GM23338 (cell line): ENCODE data around the gene MAN1B1. TPM values are rescaled to one million over a fixed set of nuclear protein-coding genes. Genes with fewer than 3 reads are reported as not detected.

Experiments used
- ATAC-seq: fragments of 200-7000 bp; cut with Tn5 transposase; 3 replicates; pipeline ENCODE4 v1.9.1; 2020
- DNase-seq: peaks from one replicate; pipeline ENCODE4 v3.0.0-alpha.2; 2015; ENCODE audit warnings: low spot score
- H2AFZ ChIP-seq: fragments of 200-600 bp; sonication (generic); 2 replicates; pipeline ENCODE4 v1.8.0; 2016; ENCODE audit warnings: antibody characterized with exemption, mild to moderate bottlenecking, moderate library complexity
- H3F3A ChIP-seq: fragments of 200-600 bp; sonication (generic); replicated peaks from 2 replicates; pipeline ENCODE4 v1.8.0; 2017; ENCODE audit warnings: antibody characterized with exemption, mixed run types, low read depth
- H3K27ac ChIP-seq: fragments of 200-600 bp; sonication (generic); 2 replicates; pipeline ENCODE4 v1.6.1; 2016; ENCODE audit warnings: low read depth
- H3K27me3 ChIP-seq: fragments of 200-600 bp; sonication (generic); 2 replicates; pipeline ENCODE4 v1.8.0; 2016; ENCODE audit warnings: mild to moderate bottlenecking, mixed run types, moderate library complexity; ENCODE audit not compliant: insufficient read depth
- H3K36me3 ChIP-seq: fragments of 200-600 bp; sonication (generic); 2 replicates; pipeline ENCODE4 v1.8.0; 2016; ENCODE audit warnings: mild to moderate bottlenecking; ENCODE audit not compliant: insufficient read depth
- H3K4me1 ChIP-seq: fragments of 200-600 bp; sonication (generic); 2 replicates; pipeline ENCODE4 v1.8.0; 2016; ENCODE audit warnings: mild to moderate bottlenecking, moderate library complexity; ENCODE audit not compliant: insufficient read depth
- H3K4me2 ChIP-seq: fragments of 200-600 bp; sonication (generic); 2 replicates; pipeline ENCODE4 v1.7.1; 2017; ENCODE audit warnings: mixed run types
- H3K4me3 ChIP-seq: fragments of 200-600 bp; sonication (generic); 2 replicates; pipeline ENCODE4 v1.6.1; 2016; ENCODE audit warnings: mixed run types
- H3K79me2 ChIP-seq: fragments of 200-600 bp; sonication (generic); replicated peaks from 2 replicates; pipeline ENCODE4 v1.8.0; 2017; ENCODE audit warnings: mild to moderate bottlenecking; ENCODE audit not compliant: insufficient read depth
- H3K9me2 ChIP-seq: fragments of 200-600 bp; sonication (generic); 2 replicates; pipeline ENCODE4 v1.8.0; 2017; ENCODE audit not compliant: insufficient read depth
- H4K20me1 ChIP-seq: fragments of 200-600 bp; sonication (generic); replicated peaks from 2 replicates; pipeline ENCODE4 v1.8.0; 2017; ENCODE audit warnings: mild to moderate bottlenecking; ENCODE audit not compliant: insufficient read depth
- H3K27ac Mint-ChIP-seq: 2 replicates; pipeline ENCODE4 v1.8.0; 2020; ENCODE audit warnings: inconsistent platforms, mild to moderate bottlenecking, moderate library complexity, mixed read lengths
- H3K27me3 Mint-ChIP-seq: 3 replicates; pipeline ENCODE4 v1.8.0; 2022; ENCODE audit warnings: low read depth, mild to moderate bottlenecking, moderate library complexity, mixed read lengths, inconsistent platforms; ENCODE audit not compliant: insufficient read depth, poor library complexity
- H3K36me3 Mint-ChIP-seq: 3 replicates; pipeline ENCODE4 v1.8.0; 2021; ENCODE audit warnings: low read depth, mild to moderate bottlenecking, inconsistent platforms, moderate library complexity, mixed read lengths
- H3K4me1 Mint-ChIP-seq: 3 replicates; pipeline ENCODE4 v1.8.0; 2020; ENCODE audit warnings: mild to moderate bottlenecking, inconsistent platforms, mixed read lengths
- H3K4me3 Mint-ChIP-seq: 3 replicates; pipeline ENCODE4 v1.8.0; 2021; ENCODE audit warnings: moderate library complexity, mild to moderate bottlenecking, inconsistent platforms, mixed read lengths
- H3K9me3 Mint-ChIP-seq: 3 replicates; pipeline ENCODE4 v1.8.0; 2020; ENCODE audit warnings: moderate library complexity, mild to moderate bottlenecking, inconsistent platforms, mixed read lengths
- CREB1 ChIP-seq: fragments of 250-450 bp; sonication (Bioruptor Pico); IDR thresholded peaks from 2 replicates; pipeline ENCODE4 v1.5.0; 2020; ENCODE audit warnings: low read depth, mild to moderate bottlenecking, moderate library complexity
- CTCF ChIP-seq, 2 experiments: fragments of 200-600 bp in 1 of 2; sonication (generic) in 1 of 2; conservative IDR thresholded peaks; 2 replicates each; pipeline versions ENCODE4 v1.5.1 to v1.6.1; 2016 to 2017; ENCODE audit warnings: antibody characterized with exemption in 2 of 2, low read depth in 2 of 2, mild to moderate bottlenecking in 2 of 2, moderate library complexity in 1 of 2
- EZH2 ChIP-seq: fragments of 200-600 bp; sonication (generic); IDR thresholded peaks from one replicate; pipeline ENCODE4 v1.8.0; 2017; ENCODE audit warnings: antibody characterized with exemption, mild to moderate bottlenecking, low read depth; ENCODE audit not compliant: unreplicated experiment
- EZH2phosphoT487 ChIP-seq: fragments of 200-600 bp; sonication (generic); IDR thresholded peaks from one replicate; pipeline ENCODE4 v1.8.1; 2018; ENCODE audit warnings: antibody characterized with exemption; ENCODE audit not compliant: unreplicated experiment
- JUNB ChIP-seq: IDR thresholded peaks from one replicate; pipeline ENCODE4 v1.6.1; 2016; ENCODE audit warnings: antibody characterized with exemption; ENCODE audit not compliant: unreplicated experiment
- POLR2AphosphoS5 ChIP-seq: IDR thresholded peaks from 2 replicates; pipeline ENCODE4 v1.6.1; 2016; ENCODE audit warnings: antibody characterized with exemption, low read depth
- STAT1 ChIP-seq: IDR thresholded peaks from one replicate; pipeline ENCODE4 v1.6.1; 2016; ENCODE audit warnings: antibody characterized with exemption; ENCODE audit not compliant: unreplicated experiment
- ZNF331 ChIP-seq: fragments of 250-450 bp; sonication (Bioruptor Pico); IDR thresholded peaks from 2 replicates; pipeline ENCODE4 v1.5.0; 2020; ENCODE audit warnings: low read depth, mild to moderate bottlenecking, moderate library complexity
- ZNF462 ChIP-seq: fragments of 250-450 bp; sonication (Bioruptor Pico); IDR thresholded peaks from 2 replicates; pipeline ENCODE4 v1.5.0; 2020; ENCODE audit warnings: mild to moderate bottlenecking, moderate library complexity
- polyA plus RNA-seq: library from polyadenylated mRNA; unstranded; fragments of >200 nt; fragmentation: Nextera tagmentation; extraction: Ambion mirVana; gene quantifications from 2 replicates; pipeline ENCODE4 v1.2.1, GENCODE V29; 2016
- total RNA-seq: library from RNA; depleted of rRNA; stranded (reverse); fragments of >200 nt; shearing (Covaris generic); gene quantifications from 2 replicates; pipeline ENCODE4 v1.2.3, GENCODE V29; 2014
- TF ChIP-seq, protein P1 (sequence below): IDR thresholded peaks from one replicate; pipeline ENCODE4 v1.6.1; 2018; ENCODE audit warnings: antibody characterized with exemption; ENCODE audit not compliant: unreplicated experiment

Gene MAN1B1
- total and polyA plus RNA-seq, 2 experiments from 2014 or later: 15.7 to 39.9 TPM

DNA sequence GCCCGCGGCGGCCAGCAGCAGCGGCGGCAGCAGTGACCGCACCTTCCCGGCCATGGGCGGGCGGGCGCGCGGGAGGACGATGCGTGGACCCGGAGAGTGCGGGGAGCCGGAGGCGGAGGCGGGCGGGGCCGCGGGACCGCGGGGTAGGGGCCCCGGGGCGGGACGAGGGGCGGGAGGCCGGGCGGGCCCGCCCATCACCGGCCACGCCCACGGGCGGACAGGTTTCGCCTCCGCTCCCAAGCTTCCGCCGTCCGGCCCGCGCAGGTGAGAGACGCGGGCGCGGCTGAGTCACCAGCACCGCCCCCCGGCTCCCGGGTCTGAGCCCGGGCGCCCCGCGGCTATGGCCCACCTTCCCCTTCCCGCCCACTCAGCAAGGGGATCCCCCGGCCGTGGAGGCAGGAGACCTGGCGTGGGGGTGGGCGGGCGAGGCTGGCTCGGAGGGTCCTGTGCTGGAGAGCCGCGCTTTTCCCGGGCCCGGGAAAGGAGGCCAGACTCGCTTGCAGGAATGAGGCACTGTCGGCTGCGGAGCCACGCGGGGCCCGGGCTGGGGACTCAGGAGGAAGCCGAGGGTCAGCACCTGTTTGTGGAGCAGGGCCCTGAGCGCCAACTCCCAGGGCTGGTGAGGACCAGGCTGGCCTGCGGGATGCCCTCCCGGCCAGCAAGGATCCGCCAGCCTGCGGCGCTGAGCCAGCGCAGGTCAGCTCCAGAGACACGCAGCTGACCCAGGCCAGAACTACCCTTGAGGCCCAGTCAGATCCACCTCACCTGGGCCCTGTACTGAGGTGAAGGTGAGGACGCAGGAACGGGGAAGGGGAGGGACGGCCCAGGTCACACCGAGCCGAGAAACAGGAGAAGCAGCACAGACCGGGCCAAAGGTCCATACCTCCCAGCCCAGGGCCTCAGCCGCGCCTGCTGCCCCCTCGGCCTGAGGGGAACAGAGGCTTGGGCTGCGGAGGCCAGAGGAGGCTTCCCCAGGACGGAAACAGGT, 32.5 kb upstream of the MAN1B1 start, which contains the start of gene ENTPD2 (continued):
- TF ChIP-seq ZNF462 (CRISPR knock-in tag): no peak

GRCh38 chr9:137054932-137055384, 31.8 kb upstream of the MAN1B1 start:
- Histone ChIP-seq H4K20me1 (no peaks in the 10 kb centered on the region), H3K27ac (no peak overlapping the region), H3K27me3 (peaks cover 35% of the 10 kb centered on the region), H2AFZ (no peak overlapping the region), H3K4me3 (peak overlapping the region; percentile 60; the same call in 1 of the 2 replicates), H3K79me2 (no peaks in the 10 kb centered on the region), H3K4me2 (peak overlapping the region; percentile 84; the same call in 1 of the 2 replicates), H3K9me2 (no peaks in the 10 kb centered on the region), H3F3A (0 out of 2 replicates have a peak, but pooled peaks cover 2% of the 10 kb centered on the region), H3K4me1 (no peaks in the 10 kb centered on the region), H3K36me3 (no peaks in the 10 kb centered on the region)
- no peak overlapping the region for H3K4me3 Mint-ChIP-seq
- no peaks in the 10 kb centered on the region for H3K36me3 Mint-ChIP-seq
- H3K27ac Mint-ChIP-seq: no peak overlapping the region
- peaks cover 41% of the 10 kb centered on the region for H3K27me3 Mint-ChIP-seq
- no peaks in the 10 kb centered on the region for H3K9me3 Mint-ChIP-seq
- ATAC-seq: peak; percentile 4
- peaks cover 2% of the 10 kb centered on the region; the same call in 1 of the 3 replicates for H3K4me1 Mint-ChIP-seq
- no peak for DNase-seq
- TF ChIP-seq EZH2phosphoT487 (no peak), CTCF (conservative IDR thresholded peaks at IDR 0.05; ENCODE audit: low read depth in 2 of 2) (no peak), STAT1 (no peak), EZH2 (no peak), ZNF331 (CRISPR knock-in tag) (no peak), JUNB (no peak), POLR2AphosphoS5 (no peak), CREB1 (no peak)
- TF ChIP-seq, protein P1, sequence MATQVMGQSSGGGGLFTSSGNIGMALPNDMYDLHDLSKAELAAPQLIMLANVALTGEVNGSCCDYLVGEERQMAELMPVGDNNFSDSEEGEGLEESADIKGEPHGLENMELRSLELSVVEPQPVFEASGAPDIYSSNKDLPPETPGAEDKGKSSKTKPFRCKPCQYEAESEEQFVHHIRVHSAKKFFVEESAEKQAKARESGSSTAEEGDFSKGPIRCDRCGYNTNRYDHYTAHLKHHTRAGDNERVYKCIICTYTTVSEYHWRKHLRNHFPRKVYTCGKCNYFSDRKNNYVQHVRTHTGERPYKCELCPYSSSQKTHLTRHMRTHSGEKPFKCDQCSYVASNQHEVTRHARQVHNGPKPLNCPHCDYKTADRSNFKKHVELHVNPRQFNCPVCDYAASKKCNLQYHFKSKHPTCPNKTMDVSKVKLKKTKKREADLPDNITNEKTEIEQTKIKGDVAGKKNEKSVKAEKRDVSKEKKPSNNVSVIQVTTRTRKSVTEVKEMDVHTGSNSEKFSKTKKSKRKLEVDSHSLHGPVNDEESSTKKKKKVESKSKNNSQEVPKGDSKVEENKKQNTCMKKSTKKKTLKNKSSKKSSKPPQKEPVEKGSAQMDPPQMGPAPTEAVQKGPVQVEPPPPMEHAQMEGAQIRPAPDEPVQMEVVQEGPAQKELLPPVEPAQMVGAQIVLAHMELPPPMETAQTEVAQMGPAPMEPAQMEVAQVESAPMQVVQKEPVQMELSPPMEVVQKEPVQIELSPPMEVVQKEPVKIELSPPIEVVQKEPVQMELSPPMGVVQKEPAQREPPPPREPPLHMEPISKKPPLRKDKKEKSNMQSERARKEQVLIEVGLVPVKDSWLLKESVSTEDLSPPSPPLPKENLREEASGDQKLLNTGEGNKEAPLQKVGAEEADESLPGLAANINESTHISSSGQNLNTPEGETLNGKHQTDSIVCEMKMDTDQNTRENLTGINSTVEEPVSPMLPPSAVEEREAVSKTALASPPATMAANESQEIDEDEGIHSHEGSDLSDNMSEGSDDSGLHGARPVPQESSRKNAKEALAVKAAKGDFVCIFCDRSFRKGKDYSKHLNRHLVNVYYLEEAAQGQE: no peak
